G401.6 (cell line): ENCODE results near the gene CABP7.

ENCODE experiments used
- FAIRE-seq: peaks from 2 replicates; lab custom pipeline; 2012; peaks lifted over from hg19 to GRCh38; lab: Jason Lieb, UNC

The CABP7 gene

GRCh38 chr22:29780748-29781676, 61.2 kb downstream of the CABP7 start:
- peak; percentile 88 for FAIRE-seq
